ENCODE results near the gene BDKRB2.

DNA sequence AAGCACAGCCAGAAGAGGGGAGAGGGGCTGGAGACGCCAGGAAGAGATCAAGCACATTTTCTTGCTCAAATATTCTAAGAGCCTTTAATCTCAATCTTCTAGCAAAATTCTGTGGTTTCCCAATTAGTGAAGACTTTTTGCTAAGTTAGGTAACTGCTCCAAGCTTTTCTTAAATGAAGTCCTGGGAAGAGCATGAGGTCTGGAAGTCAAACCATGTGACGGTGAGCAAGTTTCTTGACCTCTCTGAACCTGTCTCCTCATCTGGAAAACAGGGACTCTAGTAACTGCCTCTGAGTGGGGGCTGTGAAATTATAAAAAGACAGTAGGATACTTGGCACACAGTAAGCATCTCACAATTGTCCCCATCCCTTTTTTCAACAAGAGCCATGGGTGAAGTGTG is 75.5 kb downstream of the BDKRB2 start:
- TF ChIP-seq, protein P1, sequence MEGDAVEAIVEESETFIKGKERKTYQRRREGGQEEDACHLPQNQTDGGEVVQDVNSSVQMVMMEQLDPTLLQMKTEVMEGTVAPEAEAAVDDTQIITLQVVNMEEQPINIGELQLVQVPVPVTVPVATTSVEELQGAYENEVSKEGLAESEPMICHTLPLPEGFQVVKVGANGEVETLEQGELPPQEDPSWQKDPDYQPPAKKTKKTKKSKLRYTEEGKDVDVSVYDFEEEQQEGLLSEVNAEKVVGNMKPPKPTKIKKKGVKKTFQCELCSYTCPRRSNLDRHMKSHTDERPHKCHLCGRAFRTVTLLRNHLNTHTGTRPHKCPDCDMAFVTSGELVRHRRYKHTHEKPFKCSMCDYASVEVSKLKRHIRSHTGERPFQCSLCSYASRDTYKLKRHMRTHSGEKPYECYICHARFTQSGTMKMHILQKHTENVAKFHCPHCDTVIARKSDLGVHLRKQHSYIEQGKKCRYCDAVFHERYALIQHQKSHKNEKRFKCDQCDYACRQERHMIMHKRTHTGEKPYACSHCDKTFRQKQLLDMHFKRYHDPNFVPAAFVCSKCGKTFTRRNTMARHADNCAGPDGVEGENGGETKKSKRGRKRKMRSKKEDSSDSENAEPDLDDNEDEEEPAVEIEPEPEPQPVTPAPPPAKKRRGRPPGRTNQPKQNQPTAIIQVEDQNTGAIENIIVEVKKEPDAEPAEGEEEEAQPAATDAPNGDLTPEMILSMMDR (IDR thresholded peaks at IDR 0.05; ENCODE audit: low read length), result no peak
- no peak for TF ChIP-seq EZH2 (IDR thresholded peaks at IDR 0.05; ENCODE audit: borderline replicate concordance, low read length)

Measured in OCI-LY1 (cell line).